PFSK-1 (cell line): ENCODE results near the gene RND3.

Experiments
- POLR2AphosphoS5 ChIP-seq: IDR thresholded peaks from 2 replicates; pipeline ENCODE4 v1.6.1; 2012; ENCODE audit warnings: low read depth, mild to moderate bottlenecking, control low read depth, low read length, moderate library complexity
- SIN3A ChIP-seq: IDR thresholded peaks from 2 replicates; pipeline ENCODE4 v1.6.1; 2012; ENCODE audit warnings: mild to moderate bottlenecking, low read length, moderate library complexity, borderline replicate concordance; ENCODE audit not compliant: insufficient read depth
- TAF1 ChIP-seq: IDR thresholded peaks from 2 replicates; pipeline ENCODE4 v1.6.1; 2012; ENCODE audit warnings: low read length, control low read depth, borderline replicate concordance; ENCODE audit not compliant: insufficient read depth
- TF ChIP-seq, protein P1 (sequence below), 2 experiments: IDR thresholded peaks; 2 replicates each; pipeline versions ENCODE4 v1.6.1 to v1.8.0; 2011 to 2012; ENCODE audit warnings: low read depth in 2 of 2, low read length in 2 of 2, control low read depth in 1 of 2, inconsistent platforms in 1 of 2, mild to moderate bottlenecking in 1 of 2, moderate library complexity in 1 of 2; ENCODE audit not compliant: insufficient read depth in 1 of 2

DNA sequence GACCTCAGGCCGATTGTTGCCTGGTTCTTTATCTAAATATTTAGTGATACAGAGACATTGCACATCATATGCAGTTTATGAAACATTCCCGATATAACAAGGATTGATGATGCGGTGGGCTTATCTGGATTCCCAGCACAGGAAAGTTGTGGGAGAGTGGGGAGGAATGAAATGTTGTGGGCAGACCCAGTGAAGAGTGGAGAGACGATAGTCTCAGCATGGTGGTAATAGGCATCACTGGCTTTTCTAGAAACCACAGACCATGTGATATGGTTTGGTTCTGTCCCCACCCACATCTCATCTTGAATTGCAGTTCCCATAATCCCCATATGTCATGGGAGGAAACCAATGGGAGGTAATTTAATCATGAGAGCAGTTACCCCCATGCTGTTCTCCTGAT, 34.8 kb upstream of the RND3 start:
- no peak for TF ChIP-seq TAF1
- TF ChIP-seq, protein P1, sequence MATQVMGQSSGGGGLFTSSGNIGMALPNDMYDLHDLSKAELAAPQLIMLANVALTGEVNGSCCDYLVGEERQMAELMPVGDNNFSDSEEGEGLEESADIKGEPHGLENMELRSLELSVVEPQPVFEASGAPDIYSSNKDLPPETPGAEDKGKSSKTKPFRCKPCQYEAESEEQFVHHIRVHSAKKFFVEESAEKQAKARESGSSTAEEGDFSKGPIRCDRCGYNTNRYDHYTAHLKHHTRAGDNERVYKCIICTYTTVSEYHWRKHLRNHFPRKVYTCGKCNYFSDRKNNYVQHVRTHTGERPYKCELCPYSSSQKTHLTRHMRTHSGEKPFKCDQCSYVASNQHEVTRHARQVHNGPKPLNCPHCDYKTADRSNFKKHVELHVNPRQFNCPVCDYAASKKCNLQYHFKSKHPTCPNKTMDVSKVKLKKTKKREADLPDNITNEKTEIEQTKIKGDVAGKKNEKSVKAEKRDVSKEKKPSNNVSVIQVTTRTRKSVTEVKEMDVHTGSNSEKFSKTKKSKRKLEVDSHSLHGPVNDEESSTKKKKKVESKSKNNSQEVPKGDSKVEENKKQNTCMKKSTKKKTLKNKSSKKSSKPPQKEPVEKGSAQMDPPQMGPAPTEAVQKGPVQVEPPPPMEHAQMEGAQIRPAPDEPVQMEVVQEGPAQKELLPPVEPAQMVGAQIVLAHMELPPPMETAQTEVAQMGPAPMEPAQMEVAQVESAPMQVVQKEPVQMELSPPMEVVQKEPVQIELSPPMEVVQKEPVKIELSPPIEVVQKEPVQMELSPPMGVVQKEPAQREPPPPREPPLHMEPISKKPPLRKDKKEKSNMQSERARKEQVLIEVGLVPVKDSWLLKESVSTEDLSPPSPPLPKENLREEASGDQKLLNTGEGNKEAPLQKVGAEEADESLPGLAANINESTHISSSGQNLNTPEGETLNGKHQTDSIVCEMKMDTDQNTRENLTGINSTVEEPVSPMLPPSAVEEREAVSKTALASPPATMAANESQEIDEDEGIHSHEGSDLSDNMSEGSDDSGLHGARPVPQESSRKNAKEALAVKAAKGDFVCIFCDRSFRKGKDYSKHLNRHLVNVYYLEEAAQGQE (IDR thresholded peaks at IDR 0.05; ENCODE audit: insufficient read depth in 1 of 2, low read depth in 2 of 2, low read length in 2 of 2) = no peak
- no peak for TF ChIP-seq POLR2AphosphoS5
- TF ChIP-seq SIN3A = no peak
